ENCODE data around the gene SCYGR5. TPM values are rescaled to one million over a fixed set of nuclear protein-coding genes. Genes with fewer than 3 reads are reported as not detected.
"Not testable (repeated sequence)": the region's sequence is repeated elsewhere in the genome, so short reads cannot be mapped to it uniquely, and the experiment has no call there.

Gene SCYGR5
- polyA plus RNA-seq (2012; ENCODE audit: low read depth, missing spikeins) = not detected

- FAIRE-seq; DNase-seq (ENCODE audit: insufficient read length, low spot score): not testable (repeated sequence)
Observed at GRCh38 chr2:227666631-227667170, at the start of gene SCYGR5. SCYGR5 (plus strand) TSS chr2:227666804; CDS start chr2:227666804, 0 bp downstream.

GRCh38 chr2:227617316-227618230 is 49.0 kb upstream of the SCYGR5 start, which contains the start of gene SCYGR4:
SCYGR4 (plus strand) TSS chr2:227617498; CDS start chr2:227617498, 0 bp downstream.
- no peak for TF ChIP-seq PAX5 (IDR thresholded peaks at IDR 0.05; ENCODE audit: insufficient read depth, low read length, severe bottlenecking)
- no peak for TF ChIP-seq POU2F2 (IDR thresholded peaks at IDR 0.05; ENCODE audit: low read depth, low read length)
- no peak for TF ChIP-seq TAF1 (IDR thresholded peaks at IDR 0.05; ENCODE audit: low read depth, low read length)
- TF ChIP-seq POLR2A (IDR thresholded peaks at IDR 0.05; ENCODE audit: low read depth, low read length) = no peak
- TF ChIP-seq SPI1 (IDR thresholded peaks at IDR 0.05; ENCODE audit: low read depth, low read length) = no peak
- no peak for TF ChIP-seq POLR2AphosphoS5 (IDR thresholded peaks at IDR 0.05; ENCODE audit: low read depth, low read length)
- no peak for FAIRE-seq

GRCh38 chr2:227623226-227623625 is 43.4 kb upstream of the SCYGR5 start:
- TF ChIP-seq POU2F2 (IDR thresholded peaks at IDR 0.05; ENCODE audit: low read depth, low read length) = no peak
- no peak for TF ChIP-seq POLR2A (IDR thresholded peaks at IDR 0.05; ENCODE audit: low read depth, low read length)
- TF ChIP-seq PAX5 (IDR thresholded peaks at IDR 0.05; ENCODE audit: insufficient read depth, low read length, severe bottlenecking) = no peak
- no peak for TF ChIP-seq TAF1 (IDR thresholded peaks at IDR 0.05; ENCODE audit: low read depth, low read length)
- no peak for TF ChIP-seq SPI1 (IDR thresholded peaks at IDR 0.05; ENCODE audit: low read depth, low read length)
- TF ChIP-seq POLR2AphosphoS5 (IDR thresholded peaks at IDR 0.05; ENCODE audit: low read depth, low read length) = no peak
- DNase-seq (ENCODE audit: insufficient read length, low spot score) (no peak), FAIRE-seq (no peak)

More at GRCh38 chr2:227617316-227618230, 49.0 kb upstream of the SCYGR5 start, which contains the start of gene SCYGR4:
- no peak for DNase-seq (ENCODE audit: insufficient read length, low spot score)

GRCh38 chr2:227625420-227625819 is 41.2 kb upstream of the SCYGR5 start:
- DNase-seq (ENCODE audit: insufficient read length, low spot score) (no peak), FAIRE-seq (no peak)
- TF ChIP-seq SPI1 (IDR thresholded peaks at IDR 0.05; ENCODE audit: low read depth, low read length) = no peak
- no peak for TF ChIP-seq PAX5 (IDR thresholded peaks at IDR 0.05; ENCODE audit: insufficient read depth, low read length, severe bottlenecking)
- no peak for TF ChIP-seq POLR2A (IDR thresholded peaks at IDR 0.05; ENCODE audit: low read depth, low read length)
- no peak for TF ChIP-seq POU2F2 (IDR thresholded peaks at IDR 0.05; ENCODE audit: low read depth, low read length)
- TF ChIP-seq POLR2AphosphoS5 (IDR thresholded peaks at IDR 0.05; ENCODE audit: low read depth, low read length) = no peak
- no peak for TF ChIP-seq TAF1 (IDR thresholded peaks at IDR 0.05; ENCODE audit: low read depth, low read length)

- FAIRE-seq (no peak), DNase-seq (ENCODE audit: insufficient read length, low spot score) (no peak)
- no peak for TF ChIP-seq PAX5 (IDR thresholded peaks at IDR 0.05; ENCODE audit: insufficient read depth, low read length, severe bottlenecking)
- no peak for TF ChIP-seq SPI1 (IDR thresholded peaks at IDR 0.05; ENCODE audit: low read depth, low read length)
- no peak for TF ChIP-seq TAF1 (IDR thresholded peaks at IDR 0.05; ENCODE audit: low read depth, low read length)
- no peak for TF ChIP-seq POLR2A (IDR thresholded peaks at IDR 0.05; ENCODE audit: low read depth, low read length)
- TF ChIP-seq POLR2AphosphoS5 (IDR thresholded peaks at IDR 0.05; ENCODE audit: low read depth, low read length) = no peak
- TF ChIP-seq POU2F2 (IDR thresholded peaks at IDR 0.05; ENCODE audit: low read depth, low read length) = no peak
Observed at GRCh38 chr2:227626580-227627151, 39.9 kb upstream of the SCYGR5 start.

GRCh38 chr2:227627769-227628168 is 38.8 kb upstream of the SCYGR5 start:
- TF ChIP-seq TAF1 (IDR thresholded peaks at IDR 0.05; ENCODE audit: low read depth, low read length) = no peak
- TF ChIP-seq POU2F2 (IDR thresholded peaks at IDR 0.05; ENCODE audit: low read depth, low read length) = no peak
- peak; percentile 80 for TF ChIP-seq SPI1 (IDR thresholded peaks at IDR 0.05; ENCODE audit: low read depth, low read length)
- TF ChIP-seq PAX5 (IDR thresholded peaks at IDR 0.05; ENCODE audit: insufficient read depth, low read length, severe bottlenecking) = no peak
- TF ChIP-seq POLR2AphosphoS5 (IDR thresholded peaks at IDR 0.05; ENCODE audit: low read depth, low read length) = no peak
- no peak for TF ChIP-seq POLR2A (IDR thresholded peaks at IDR 0.05; ENCODE audit: low read depth, low read length)
- no peak for FAIRE-seq
- no peak for DNase-seq (ENCODE audit: insufficient read length, low spot score)

- no peak for FAIRE-seq
- TF ChIP-seq TAF1 (IDR thresholded peaks at IDR 0.05; ENCODE audit: low read depth, low read length) (no peak), PAX5 (IDR thresholded peaks at IDR 0.05; ENCODE audit: insufficient read depth, low read length, severe bottlenecking) (no peak), POLR2A (IDR thresholded peaks at IDR 0.05; ENCODE audit: low read depth, low read length) (no peak), POU2F2 (IDR thresholded peaks at IDR 0.05; ENCODE audit: low read depth, low read length) (no peak), POLR2AphosphoS5 (IDR thresholded peaks at IDR 0.05; ENCODE audit: low read depth, low read length) (no peak), SPI1 (IDR thresholded peaks at IDR 0.05; ENCODE audit: low read depth, low read length) (no peak)
- no peak for DNase-seq (ENCODE audit: insufficient read length, low spot score)
Observed at GRCh38 chr2:227629435-227629834, 37.2 kb upstream of the SCYGR5 start.

GRCh38 chr2:227630322-227630721 is 36.3 kb upstream of the SCYGR5 start:
- no peak for FAIRE-seq
- DNase-seq (ENCODE audit: insufficient read length, low spot score) = no peak
- TF ChIP-seq POLR2AphosphoS5 (IDR thresholded peaks at IDR 0.05; ENCODE audit: low read depth, low read length) (no peak), TAF1 (IDR thresholded peaks at IDR 0.05; ENCODE audit: low read depth, low read length) (no peak), POU2F2 (IDR thresholded peaks at IDR 0.05; ENCODE audit: low read depth, low read length) (no peak), POLR2A (IDR thresholded peaks at IDR 0.05; ENCODE audit: low read depth, low read length) (no peak), SPI1 (IDR thresholded peaks at IDR 0.05; ENCODE audit: low read depth, low read length) (no peak), PAX5 (IDR thresholded peaks at IDR 0.05; ENCODE audit: insufficient read depth, low read length, severe bottlenecking) (no peak)

GRCh38 chr2:227632827-227633226 is 33.8 kb upstream of the SCYGR5 start:
- FAIRE-seq (no peak), DNase-seq (ENCODE audit: insufficient read length, low spot score) (no peak)
- TF ChIP-seq TAF1 (IDR thresholded peaks at IDR 0.05; ENCODE audit: low read depth, low read length) = no peak
- TF ChIP-seq POU2F2 (IDR thresholded peaks at IDR 0.05; ENCODE audit: low read depth, low read length) = no peak
- no peak for TF ChIP-seq POLR2AphosphoS5 (IDR thresholded peaks at IDR 0.05; ENCODE audit: low read depth, low read length)
- no peak for TF ChIP-seq SPI1 (IDR thresholded peaks at IDR 0.05; ENCODE audit: low read depth, low read length)
- no peak for TF ChIP-seq POLR2A (IDR thresholded peaks at IDR 0.05; ENCODE audit: low read depth, low read length)

Measured in GM12891 (cell line).